HUES48 (cell line): ENCODE results near the gene CC2D2B.
"Not testable (repeated sequence)": the region's sequence is repeated elsewhere in the genome, so short reads cannot be mapped to it uniquely, and the experiment has no call there.

ENCODE experiments used
- H3K27ac ChIP-seq: one replicate; pipeline ENCODE4 v1.7.0; 2013; ENCODE audit warnings: low read depth, low read length, inconsistent platforms
- H3K27me3 ChIP-seq: 2 replicates; pipeline ENCODE4 v1.6.1; 2013; ENCODE audit warnings: mild to moderate bottlenecking, low read length; ENCODE audit not compliant: control insufficient read depth, insufficient read depth
- H3K36me3 ChIP-seq: 2 replicates; pipeline ENCODE4 v1.6.1; 2013; ENCODE audit warnings: low read length; ENCODE audit not compliant: control insufficient read depth, insufficient read depth
- H3K4me1 ChIP-seq: 2 replicates; pipeline ENCODE4 v1.6.1; 2013; ENCODE audit warnings: mild to moderate bottlenecking, low read length; ENCODE audit not compliant: control insufficient read depth, insufficient read depth
- H3K4me3 ChIP-seq: 2 replicates; pipeline ENCODE4 v1.5.1; 2013; ENCODE audit warnings: mild to moderate bottlenecking, low read depth, low read length
- H3K9ac ChIP-seq: 2 replicates; pipeline ENCODE4 v1.6.1; 2013; ENCODE audit warnings: mild to moderate bottlenecking, low read depth, low read length, moderate library complexity
- H3K9me3 ChIP-seq: 2 replicates; pipeline ENCODE4 v1.6.1; 2013; ENCODE audit warnings: low read length; ENCODE audit not compliant: control insufficient read depth, insufficient read depth

CC2D2B gene

DNA sequence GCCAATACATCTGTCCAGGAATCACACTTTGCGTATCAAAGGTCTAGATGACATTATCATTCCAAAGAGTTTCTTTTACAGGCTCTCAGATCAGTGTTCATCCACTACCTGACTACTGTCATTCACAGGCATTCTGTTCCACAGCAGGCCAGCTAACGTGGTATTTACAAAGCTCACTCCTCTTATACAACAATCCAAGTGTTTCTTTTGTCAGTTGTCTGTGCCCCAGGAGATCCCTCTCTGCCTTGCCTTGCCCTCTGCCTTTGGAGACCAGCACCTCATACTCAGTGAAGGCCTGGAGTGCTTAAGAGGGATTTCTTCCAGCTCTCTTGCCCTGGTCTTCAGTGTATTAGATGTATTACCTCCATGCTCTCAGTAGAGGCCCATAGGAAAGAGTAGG lies 34.6 kb upstream of the CC2D2B start:
- Histone ChIP-seq H3K4me3 (no peak overlapping the region), H3K4me1 (no peaks in the 10 kb centered on the region), H3K36me3 (peaks cover 40% of the 10 kb centered on the region), H3K9ac (no peak overlapping the region), H3K27ac (no peak overlapping the region), H3K9me3 (peaks cover 14% of the 10 kb centered on the region), H3K27me3 (no peaks in the 10 kb centered on the region)

GRCh38 chr10:95873651-95874050 lies 34.1 kb upstream of the CC2D2B start:
- H3K4me1 ChIP-seq = no peaks in the 10 kb centered on the region
- H3K27me3 ChIP-seq = no peaks in the 10 kb centered on the region
- H3K9me3 ChIP-seq = peaks cover 14% of the 10 kb centered on the region
- H3K4me3 ChIP-seq = no peak overlapping the region
- no peak overlapping the region for H3K9ac ChIP-seq
- H3K36me3 ChIP-seq = peaks cover 40% of the 10 kb centered on the region
- no peak overlapping the region for H3K27ac ChIP-seq

DNA sequence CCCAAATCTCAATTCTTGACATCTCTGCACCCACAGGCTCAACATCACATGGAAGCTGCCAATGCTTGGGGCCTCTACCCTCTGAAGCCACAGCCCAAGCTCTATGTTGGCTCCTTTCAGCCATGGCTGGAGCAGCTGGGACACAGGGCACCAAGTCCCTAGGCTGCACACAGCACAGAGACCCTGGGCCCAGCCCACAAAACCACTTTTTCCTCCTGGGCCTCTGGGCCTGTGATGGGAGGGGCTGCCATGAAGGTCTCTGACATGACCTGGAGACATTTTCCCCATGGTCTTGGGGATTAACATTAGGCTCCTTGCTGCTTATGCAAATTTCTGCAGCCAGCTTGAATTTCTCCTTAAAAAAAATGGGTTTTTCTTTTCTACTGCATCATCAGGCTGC lies 33.0 kb upstream of the CC2D2B start:
- H3K9me3 ChIP-seq = peaks cover 14% of the 10 kb centered on the region
- not testable (repeated sequence) for H3K4me3 ChIP-seq

DNA sequence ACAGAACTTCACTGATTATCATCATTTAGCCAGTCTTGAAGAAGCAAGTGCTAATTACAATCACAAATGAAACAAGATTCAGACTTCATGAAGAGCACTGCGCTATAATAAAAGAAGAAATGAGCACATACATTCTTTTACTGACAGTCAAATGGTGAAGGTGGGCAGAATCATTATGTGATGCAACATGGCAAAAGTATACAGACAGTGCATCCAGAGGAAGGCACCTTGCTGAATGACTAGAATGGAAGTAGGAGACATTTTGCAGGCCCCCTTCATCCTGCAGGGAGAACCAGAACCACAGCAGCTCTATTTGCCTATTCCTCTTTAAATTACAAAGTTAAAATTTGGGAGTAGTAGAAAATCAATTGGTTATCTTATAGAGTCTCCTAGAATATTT lies 31.0 kb upstream of the CC2D2B start:
- Histone ChIP-seq H3K27ac (no peak overlapping the region), H3K9ac (no peak overlapping the region), H3K36me3 (peaks cover 34% of the 10 kb centered on the region), H3K27me3 (no peaks in the 10 kb centered on the region), H3K9me3 (peaks cover 14% of the 10 kb centered on the region), H3K4me1 (no peaks in the 10 kb centered on the region), H3K4me3 (no peak overlapping the region)

More for the DNA sequence above, 33.0 kb upstream of the CC2D2B start:
- H3K27ac ChIP-seq, H3K9ac ChIP-seq, H3K27me3 ChIP-seq, H3K4me1 ChIP-seq: not testable (repeated sequence)
- H3K36me3 ChIP-seq = peaks cover 40% of the 10 kb centered on the region

DNA sequence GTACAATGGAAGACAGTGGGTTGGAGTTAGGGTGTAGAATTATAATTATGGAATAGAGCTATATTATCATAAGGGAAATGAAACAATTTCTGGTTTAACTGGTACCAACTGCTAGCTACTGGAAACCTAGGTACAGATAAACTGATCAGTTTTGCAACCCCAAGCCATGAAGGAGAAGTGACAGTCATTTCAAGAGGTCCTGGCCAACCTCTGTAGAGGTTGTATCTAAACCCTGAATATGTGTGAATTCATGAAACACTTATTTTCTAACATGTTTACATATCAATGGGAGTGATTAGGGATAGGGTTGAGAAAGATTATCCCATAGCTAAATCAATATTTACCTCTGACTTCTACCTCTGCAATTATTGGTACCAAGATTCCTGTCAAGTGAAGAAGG lies 29.9 kb upstream of the CC2D2B start:
- Histone ChIP-seq H3K4me1 (no peaks in the 10 kb centered on the region), H3K36me3 (peaks cover 34% of the 10 kb centered on the region), H3K27me3 (no peaks in the 10 kb centered on the region), H3K9ac (no peak overlapping the region), H3K27ac (no peak overlapping the region), H3K4me3 (no peak overlapping the region), H3K9me3 (peaks cover 17% of the 10 kb centered on the region)

- Histone ChIP-seq H3K27ac (no peak overlapping the region), H3K36me3 (peaks cover 12% of the 10 kb centered on the region)
These were observed 27.1 kb upstream of the CC2D2B start for GRCh38 chr10:95880704-95881103.

GRCh38 chr10:95881316-95881715 lies 26.5 kb upstream of the CC2D2B start:
- Histone ChIP-seq H3K4me1 (no peaks in the 10 kb centered on the region), H3K9ac (no peak overlapping the region), H3K4me3 (no peak overlapping the region), H3K9me3 (peaks cover 4% of the 10 kb centered on the region), H3K27me3 (no peaks in the 10 kb centered on the region), H3K27ac (no peak overlapping the region), H3K36me3 (peaks cover 6% of the 10 kb centered on the region)

More at GRCh38 chr10:95880704-95881103, 27.1 kb upstream of the CC2D2B start:
- no peaks in the 10 kb centered on the region for H3K4me1 ChIP-seq
- H3K9me3 ChIP-seq = peaks cover 8% of the 10 kb centered on the region
- no peaks in the 10 kb centered on the region for H3K27me3 ChIP-seq
- H3K4me3 ChIP-seq = no peak overlapping the region
- no peak overlapping the region for H3K9ac ChIP-seq

- H3K27ac ChIP-seq = no peak overlapping the region
- H3K9me3 ChIP-seq = no peaks in the 10 kb centered on the region
- H3K4me3 ChIP-seq = no peak overlapping the region
- no peaks in the 10 kb centered on the region for H3K27me3 ChIP-seq
- H3K36me3 ChIP-seq = peaks cover 10% of the 10 kb centered on the region; the same call in 1 of the 2 replicates
- no peaks in the 10 kb centered on the region for H3K4me1 ChIP-seq
- H3K9ac ChIP-seq = no peak overlapping the region
These were observed 17.9 kb upstream of the CC2D2B start for GRCh38 chr10:95889830-95890229.

DNA sequence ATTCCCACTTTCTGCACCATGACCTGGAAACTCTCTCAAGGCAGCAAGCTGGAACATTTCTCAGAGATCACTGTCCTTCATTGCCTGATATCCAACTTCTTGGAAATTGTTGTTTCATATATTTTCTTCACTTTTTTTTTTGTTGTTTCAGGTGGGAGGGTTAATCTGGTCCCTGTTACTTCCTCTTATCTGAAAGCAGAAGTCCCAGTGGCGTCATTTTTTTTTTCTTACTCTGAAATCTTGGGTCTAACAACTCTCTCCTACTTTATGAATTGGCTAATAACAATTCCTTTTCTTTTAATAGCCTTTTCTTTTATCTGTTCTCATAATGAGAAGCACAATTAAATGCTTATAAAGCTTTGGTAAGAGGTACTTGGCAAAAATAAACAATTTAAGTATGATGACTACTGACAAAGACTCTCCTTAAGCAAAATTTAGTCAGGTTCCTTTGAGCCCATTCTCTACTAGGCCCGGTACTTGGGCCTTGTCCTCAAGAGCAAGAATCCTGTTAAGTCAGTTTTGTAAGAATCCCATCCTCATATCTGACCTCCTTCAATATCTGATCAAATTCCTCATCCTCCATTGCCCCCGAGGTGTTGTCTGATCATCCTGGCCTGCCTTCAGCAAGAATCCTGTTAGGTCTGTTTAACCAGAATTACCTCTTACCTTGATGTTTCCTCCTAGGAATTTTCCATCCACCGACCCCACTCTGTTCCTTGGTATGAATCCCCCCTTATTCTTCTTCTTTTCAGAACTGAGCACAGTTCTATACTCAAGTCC lies 11.5 kb upstream of the CC2D2B start:
- Histone ChIP-seq H3K27me3 (no peaks in the 10 kb centered on the region), H3K27ac (no peak overlapping the region), H3K4me3 (no peak overlapping the region), H3K36me3 (peaks cover 60% of the 10 kb centered on the region), H3K9me3 (no peaks in the 10 kb centered on the region), H3K4me1 (no peaks in the 10 kb centered on the region), H3K9ac (no peak overlapping the region)

- not testable (repeated sequence) for H3K4me3 ChIP-seq, H3K9ac ChIP-seq, H3K9me3 ChIP-seq, H3K4me1 ChIP-seq, H3K27ac ChIP-seq, H3K27me3 ChIP-seq
- H3K36me3 ChIP-seq = peaks cover 39% of the 10 kb centered on the region
These were observed 1.7 kb upstream of the CC2D2B start for GRCh38 chr10:95905897-95906580.

DNA sequence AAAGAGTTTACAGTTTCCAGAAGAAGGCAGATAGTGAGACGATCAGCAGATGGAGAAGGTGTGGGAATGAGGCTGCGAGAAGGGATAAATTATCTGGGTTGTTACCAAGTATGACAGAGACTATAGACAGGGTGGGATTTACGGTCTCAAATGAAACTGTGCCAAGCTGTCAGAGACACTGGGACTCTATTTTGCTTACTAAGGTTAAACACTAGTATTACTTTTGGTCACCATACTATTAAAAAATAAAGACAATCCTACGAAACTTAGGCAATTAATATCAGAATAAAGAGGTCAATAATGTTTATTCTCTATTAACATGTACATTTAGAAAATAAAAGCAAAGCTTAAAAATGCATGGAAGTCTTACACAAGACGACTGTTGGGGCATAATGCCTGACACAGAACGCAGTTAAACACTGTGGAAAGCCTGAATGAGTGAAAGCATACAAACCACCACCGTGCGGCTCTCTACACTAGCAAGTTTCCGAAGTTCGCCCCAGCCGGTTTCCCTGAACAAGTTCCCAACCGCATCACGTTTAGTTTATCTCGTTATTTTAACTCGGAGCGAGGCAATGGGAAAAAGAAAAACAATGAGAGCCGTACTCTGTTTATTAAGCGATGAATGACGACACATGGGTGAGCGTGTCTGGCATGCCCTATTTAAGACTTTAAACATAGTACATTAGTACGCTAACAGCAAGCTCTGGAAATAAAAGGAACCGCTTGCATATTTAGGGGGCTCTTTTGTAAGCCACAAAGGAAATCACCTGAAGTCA lies 909 bp upstream of the CC2D2B start:
- Histone ChIP-seq H3K27ac (peak overlapping the region; percentile 46), H3K4me1 (peaks cover 3% of the 10 kb centered on the region), H3K9ac (peak overlapping the region; percentile 44), H3K9me3 (no peaks in the 10 kb centered on the region), H3K27me3 (no peaks in the 10 kb centered on the region), H3K4me3 (peak overlapping the region; percentile 90), H3K36me3 (peaks cover 33% of the 10 kb centered on the region)
